Measurements from ENCODE around the gene DIS3L2. TPM values are rescaled to one million over a fixed set of nuclear protein-coding genes. Genes with fewer than 3 reads are reported as not detected.

Gene DIS3L2, protein sequence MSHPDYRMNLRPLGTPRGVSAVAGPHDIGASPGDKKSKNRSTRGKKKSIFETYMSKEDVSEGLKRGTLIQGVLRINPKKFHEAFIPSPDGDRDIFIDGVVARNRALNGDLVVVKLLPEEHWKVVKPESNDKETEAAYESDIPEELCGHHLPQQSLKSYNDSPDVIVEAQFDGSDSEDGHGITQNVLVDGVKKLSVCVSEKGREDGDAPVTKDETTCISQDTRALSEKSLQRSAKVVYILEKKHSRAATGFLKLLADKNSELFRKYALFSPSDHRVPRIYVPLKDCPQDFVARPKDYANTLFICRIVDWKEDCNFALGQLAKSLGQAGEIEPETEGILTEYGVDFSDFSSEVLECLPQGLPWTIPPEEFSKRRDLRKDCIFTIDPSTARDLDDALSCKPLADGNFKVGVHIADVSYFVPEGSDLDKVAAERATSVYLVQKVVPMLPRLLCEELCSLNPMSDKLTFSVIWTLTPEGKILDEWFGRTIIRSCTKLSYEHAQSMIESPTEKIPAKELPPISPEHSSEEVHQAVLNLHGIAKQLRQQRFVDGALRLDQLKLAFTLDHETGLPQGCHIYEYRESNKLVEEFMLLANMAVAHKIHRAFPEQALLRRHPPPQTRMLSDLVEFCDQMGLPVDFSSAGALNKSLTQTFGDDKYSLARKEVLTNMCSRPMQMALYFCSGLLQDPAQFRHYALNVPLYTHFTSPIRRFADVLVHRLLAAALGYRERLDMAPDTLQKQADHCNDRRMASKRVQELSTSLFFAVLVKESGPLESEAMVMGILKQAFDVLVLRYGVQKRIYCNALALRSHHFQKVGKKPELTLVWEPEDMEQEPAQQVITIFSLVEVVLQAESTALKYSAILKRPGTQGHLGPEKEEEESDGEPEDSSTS
- 22.7 and 26.5 TPM in 2 replicates for total RNA-seq (2014; rRNA removed; shearing (Covaris generic))

GRCh38 chr2:231961349-231962166 lies at the start of gene DIS3L2:
Gene DIS3L2, plus strand, starts transcription at chr2:231961713. Its CDS starts 53,215 bp downstream, at chr2:232014928.
- Histone ChIP-seq H3K36me3 (replicated peaks; ENCODE audit: control insufficient read depth, insufficient read depth, low read length) (no peaks in the 10 kb centered on the region), H3K27me3 (ENCODE audit: control insufficient read depth, insufficient read depth, low read length) (no peaks in the 10 kb centered on the region), H3K4me3 (ENCODE audit: insufficient read depth, low read depth, low read length) (peak within 1 kb of the TSS; percentile 92)
- DNase-seq: peak; percentile 89

DNA sequence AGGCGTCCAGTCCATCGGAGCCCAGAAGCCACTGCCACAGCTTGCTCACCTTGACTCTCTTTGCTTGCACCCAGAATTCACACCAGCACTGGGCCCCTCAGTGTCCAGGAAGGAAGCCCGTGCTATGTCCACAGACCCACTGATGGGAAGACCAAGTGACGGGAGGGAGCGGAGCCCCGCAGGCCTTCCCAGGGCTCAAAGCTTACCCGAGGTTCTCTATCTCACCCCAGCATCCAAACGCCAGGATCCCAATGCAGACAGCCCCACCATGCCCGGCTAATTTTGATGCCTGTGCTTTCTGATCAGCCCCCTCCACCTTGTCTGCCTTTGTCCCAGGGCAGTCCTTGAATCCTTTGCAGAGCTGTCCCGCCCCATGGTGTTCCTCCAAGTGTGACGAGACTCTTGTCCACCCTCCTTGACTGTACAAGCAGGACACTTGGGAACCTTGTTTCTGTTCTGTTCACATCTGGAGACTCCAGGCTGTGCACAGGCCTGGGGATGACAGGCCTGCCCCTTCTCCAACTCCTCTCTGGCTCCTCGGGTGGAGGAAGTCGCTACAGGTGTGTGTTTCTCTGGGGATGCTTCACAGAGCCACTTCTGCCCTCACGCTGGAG lies 47.3 kb upstream of the DIS3L2 start:
- DNase-seq: peak; percentile 20
- H3K27me3 ChIP-seq (ENCODE audit: control insufficient read depth, insufficient read depth, low read length): no peaks in the 10 kb centered on the region
- no peak overlapping the region for H3K4me3 ChIP-seq (ENCODE audit: insufficient read depth, low read depth, low read length)
- no peaks in the 10 kb centered on the region for H3K36me3 ChIP-seq (replicated peaks; ENCODE audit: control insufficient read depth, insufficient read depth, low read length)

DNA sequence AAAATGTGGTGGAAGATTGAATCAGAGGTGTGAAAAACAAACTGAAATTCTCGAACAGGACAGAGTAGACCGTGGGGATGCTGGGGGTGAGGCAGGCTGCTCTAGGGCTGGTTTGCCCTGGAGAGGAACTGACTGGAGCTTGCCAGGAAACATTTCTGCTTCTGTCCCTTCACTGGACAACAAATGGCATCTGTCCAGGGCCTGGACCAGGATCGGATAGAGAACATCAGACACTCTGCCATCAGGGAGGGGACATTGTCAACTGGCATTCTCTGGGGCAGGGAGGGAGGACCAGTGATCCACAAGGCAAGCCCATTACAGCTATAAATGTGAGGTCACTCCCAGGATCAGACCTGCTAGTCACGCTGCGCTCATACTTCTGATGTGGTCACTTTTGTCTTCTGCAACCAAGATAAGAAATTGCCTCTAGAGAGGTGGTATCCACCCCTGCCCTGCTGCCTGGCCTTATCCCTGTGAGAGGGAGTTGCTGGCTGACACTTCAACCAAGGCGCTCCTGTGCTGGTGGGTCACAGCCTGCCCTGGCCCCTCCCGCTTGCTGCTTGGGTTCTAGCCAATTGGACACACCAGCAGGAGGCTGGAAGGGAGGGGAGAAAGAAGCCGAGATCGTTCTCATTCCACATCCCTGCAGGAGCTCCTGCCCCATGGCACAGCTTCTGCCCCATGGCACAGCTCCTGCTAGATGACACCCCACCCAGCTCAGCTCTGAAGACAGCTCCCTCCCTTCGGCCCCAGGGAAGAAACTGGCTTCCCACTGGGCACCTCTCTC lies 44.0 kb upstream of the DIS3L2 start:
- peak; percentile 76 for DNase-seq
- Histone ChIP-seq H3K36me3 (replicated peaks; ENCODE audit: control insufficient read depth, insufficient read depth, low read length) (no peaks in the 10 kb centered on the region), H3K4me3 (ENCODE audit: insufficient read depth, low read depth, low read length) (no peak overlapping the region), H3K27me3 (ENCODE audit: control insufficient read depth, insufficient read depth, low read length) (no peaks in the 10 kb centered on the region)

DNA sequence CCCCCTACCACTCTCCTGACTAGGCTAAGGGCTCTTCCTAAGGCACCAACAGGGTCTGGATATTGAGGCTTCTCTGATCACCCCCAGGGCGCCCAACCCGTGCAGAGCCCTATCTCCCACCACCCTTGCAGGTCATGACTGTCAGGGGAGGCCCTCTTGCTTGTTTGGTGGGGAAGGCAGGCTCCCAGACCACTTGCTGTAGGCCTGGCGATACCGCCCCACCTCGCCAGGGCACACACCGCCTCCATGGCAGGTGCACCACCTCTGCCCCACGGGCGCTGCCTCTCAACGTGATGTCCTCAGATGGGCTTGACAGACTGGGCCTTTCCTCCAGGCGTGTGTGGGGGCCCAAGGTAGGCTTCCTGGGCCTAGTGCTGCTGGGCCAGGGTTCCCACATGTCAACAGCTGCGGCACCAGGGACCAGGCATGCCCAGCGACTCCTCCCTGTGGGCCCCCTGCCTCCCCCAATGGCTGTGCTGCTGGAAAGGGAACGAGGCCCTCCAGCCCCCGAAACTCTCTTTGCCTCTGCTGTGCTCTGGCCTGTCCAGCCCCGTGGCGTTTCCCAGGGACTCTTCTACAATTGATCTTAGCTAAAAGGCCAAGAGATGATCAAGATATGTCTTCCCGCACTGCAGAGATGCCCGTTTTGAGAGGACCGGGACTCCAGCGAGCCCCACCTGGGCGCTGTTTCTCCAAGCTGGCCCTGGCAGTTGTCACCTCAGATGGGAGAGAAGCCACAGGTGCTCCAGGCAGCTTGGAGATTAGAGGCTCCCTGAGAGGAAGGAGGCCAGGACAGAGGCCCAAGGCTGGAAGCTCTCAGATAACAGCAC lies 42.8 kb upstream of the DIS3L2 start:
- DNase-seq: peak; percentile 46
- Histone ChIP-seq H3K36me3 (replicated peaks; ENCODE audit: control insufficient read depth, insufficient read depth, low read length) (no peaks in the 10 kb centered on the region), H3K4me3 (ENCODE audit: insufficient read depth, low read depth, low read length) (no peak overlapping the region), H3K27me3 (ENCODE audit: control insufficient read depth, insufficient read depth, low read length) (peaks cover 2% of the 10 kb centered on the region; the same call in 1 of the 2 replicates)

GRCh38 chr2:231919341-231920035 lies 42.0 kb upstream of the DIS3L2 start:
- Histone ChIP-seq H3K27me3 (ENCODE audit: control insufficient read depth, insufficient read depth, low read length) (peaks cover 7% of the 10 kb centered on the region), H3K36me3 (replicated peaks; ENCODE audit: control insufficient read depth, insufficient read depth, low read length) (no peaks in the 10 kb centered on the region), H3K4me3 (ENCODE audit: insufficient read depth, low read depth, low read length) (no peak overlapping the region)
- DNase-seq: peak; percentile 33

- H3K4me3 ChIP-seq (ENCODE audit: insufficient read depth, low read depth, low read length): no peak overlapping the region
- peak; percentile 19 for DNase-seq
- peaks cover 14% of the 10 kb centered on the region for H3K27me3 ChIP-seq (ENCODE audit: control insufficient read depth, insufficient read depth, low read length)
- no peaks in the 10 kb centered on the region for H3K36me3 ChIP-seq (replicated peaks; ENCODE audit: control insufficient read depth, insufficient read depth, low read length)
These were observed 41.1 kb upstream of the DIS3L2 start for GRCh38 chr2:231920366-231920765.

- H3K36me3 ChIP-seq (replicated peaks; ENCODE audit: control insufficient read depth, insufficient read depth, low read length): no peaks in the 10 kb centered on the region
- no peak for DNase-seq
- H3K27me3 ChIP-seq (ENCODE audit: control insufficient read depth, insufficient read depth, low read length): peaks cover 19% of the 10 kb centered on the region
- no peak overlapping the region for H3K4me3 ChIP-seq (ENCODE audit: insufficient read depth, low read depth, low read length)
These were observed 40.7 kb upstream of the DIS3L2 start for GRCh38 chr2:231920795-231921194.

- Histone ChIP-seq H3K27me3 (ENCODE audit: control insufficient read depth, insufficient read depth, low read length) (peaks cover 35% of the 10 kb centered on the region), H3K4me3 (ENCODE audit: insufficient read depth, low read depth, low read length) (no peak overlapping the region), H3K36me3 (replicated peaks; ENCODE audit: control insufficient read depth, insufficient read depth, low read length) (no peaks in the 10 kb centered on the region)
- DNase-seq: peak; percentile 19
These were observed 39.1 kb upstream of the DIS3L2 start for GRCh38 chr2:231922311-231923009.

- peaks cover 40% of the 10 kb centered on the region for H3K27me3 ChIP-seq (ENCODE audit: control insufficient read depth, insufficient read depth, low read length)
- H3K4me3 ChIP-seq (ENCODE audit: insufficient read depth, low read depth, low read length): no peak overlapping the region
- no peaks in the 10 kb centered on the region for H3K36me3 ChIP-seq (replicated peaks; ENCODE audit: control insufficient read depth, insufficient read depth, low read length)
- DNase-seq: peak; percentile 21
These were observed 38.5 kb upstream of the DIS3L2 start for GRCh38 chr2:231923010-231923344.

GRCh38 chr2:231923951-231924888 lies 37.3 kb upstream of the DIS3L2 start:
- peak; percentile 60 for DNase-seq
- no peaks in the 10 kb centered on the region for H3K36me3 ChIP-seq (replicated peaks; ENCODE audit: control insufficient read depth, insufficient read depth, low read length)
- H3K27me3 ChIP-seq (ENCODE audit: control insufficient read depth, insufficient read depth, low read length): peaks cover 47% of the 10 kb centered on the region
- H3K4me3 ChIP-seq (ENCODE audit: insufficient read depth, low read depth, low read length): no peak overlapping the region

GRCh38 chr2:231924889-231925275 lies 36.6 kb upstream of the DIS3L2 start:
- peak overlapping the region; percentile 60; the same call in 1 of the 2 replicates for H3K4me3 ChIP-seq (ENCODE audit: insufficient read depth, low read depth, low read length)
- H3K36me3 ChIP-seq (replicated peaks; ENCODE audit: control insufficient read depth, insufficient read depth, low read length): no peaks in the 10 kb centered on the region
- peak; percentile 77 for DNase-seq
- peaks cover 48% of the 10 kb centered on the region for H3K27me3 ChIP-seq (ENCODE audit: control insufficient read depth, insufficient read depth, low read length)

Measured in H7 (cell line).